Activated CD8-positive, alpha-beta memory T cell treated with anti-CD3 and anti-CD28 coated beads for 36 hours (primary cell): ENCODE data around the gene TOMM7. TPM values are rescaled to one million over a fixed set of nuclear protein-coding genes. Genes with fewer than 3 reads are reported as not detected.

Experiments
- CTCF ChIA-PET: fragments of 350-600 bp; sonication (Branson Sonifier 250); formaldehyde crosslinking; loops from one replicate; lab custom pipeline; 2021; ENCODE audit warnings: antibody characterized with exemption; lab: Charles Lee
- POLR2A ChIA-PET: fragments of 350-600 bp; sonication (Branson Sonifier 250); formaldehyde crosslinking; loops from one replicate; lab custom pipeline; 2021; ENCODE audit warnings: antibody characterized with exemption; lab: Charles Lee
- total RNA-seq, 2 experiments: library from RNA; stranded (reverse); gene quantifications; one replicate each; pipeline ENCODE4 v1.2.3, GENCODE V29; 2021

The TOMM7 gene
- total RNA-seq, 2 experiments from 2014 or later, result 240 to 259 TPM

- CTCF ChIA-PET, result no interaction called here
- POLR2A ChIA-PET, result no interaction called here
These were observed 10.6 kb upstream of the TOMM7 start for GRCh38 chr7:22833113-22833855.

GRCh38 chr7:22832401-22832800 lies 9.8 kb upstream of the TOMM7 start:
- ChIA-PET CTCF (no interaction called here), POLR2A (no interaction called here)

GRCh38 chr7:22831602-22832305 lies 9.1 kb upstream of the TOMM7 start:
- ChIA-PET POLR2A (no interaction called here), CTCF (interaction anchor here (0.6 to 0.7 kb wide), 3 partner anchors 13 to 274 kb away, joined by 3 to 4 read pairs (median 4); no protein-coding TSS in a partner anchor)

GRCh38 chr7:22827563-22827962 lies 4.9 kb upstream of the TOMM7 start:
- ChIA-PET CTCF (no interaction called here), POLR2A (interaction anchor here (0.7 kb wide), 1 partner anchor 30 kb away, joined by 3 read pairs; no protein-coding TSS in a partner anchor)

- POLR2A ChIA-PET, result no interaction called here
These were observed 3.9 kb upstream of the TOMM7 start for GRCh38 chr7:22826593-22826992.

GRCh38 chr7:22824760-22825159 lies 2.1 kb upstream of the TOMM7 start:
- POLR2A ChIA-PET, result no interaction called here
- CTCF ChIA-PET, result interaction anchor here (0.5 to 0.7 kb wide), 5 partner anchors 20 to 1082 kb away, joined by 3 read pairs; no protein-coding TSS in a partner anchor

More at GRCh38 chr7:22826593-22826992, 3.9 kb upstream of the TOMM7 start:
- CTCF ChIA-PET, result no interaction called here

- ChIA-PET POLR2A (no interaction called here), CTCF (interaction anchor here (1.0 to 1.2 kb wide), 3 partner anchors 62 to 283 kb away, joined by 3 to 7 read pairs (median 3); partner anchors contain the start of gene KLHL7)
These were observed 471 bp upstream of the TOMM7 start for GRCh38 chr7:22823142-22823497.

GRCh38 chr7:22821702-22822485 lies 755 bp downstream of the TOMM7 start:
- ChIA-PET CTCF (interaction anchor here (0.7 to 1.6 kb wide), 4 partner anchors 32 to 419 kb away, joined by 3 to 7 read pairs (median 4); no protein-coding TSS in a partner anchor), POLR2A (interaction anchor here (0.6 to 0.8 kb wide), 3 partner anchors 16 to 278 kb away, joined by 3 to 7 read pairs (median 4); no protein-coding TSS in a partner anchor)

- CTCF ChIA-PET, result interaction anchor here (0.6 kb wide), 1 partner anchor 12 kb away, joined by 3 read pairs; no protein-coding TSS in a partner anchor
These were observed 3.2 kb downstream of the TOMM7 start for GRCh38 chr7:22819476-22819875.

GRCh38 chr7:22814261-22815208 lies 8.1 kb downstream of the TOMM7 start:
- POLR2A ChIA-PET, result no interaction called here
- CTCF ChIA-PET, result interaction anchor here (0.7 kb wide), 1 partner anchor 164 kb away, joined by 3 read pairs; no protein-coding TSS in a partner anchor

More at GRCh38 chr7:22819476-22819875, 3.2 kb downstream of the TOMM7 start:
- POLR2A ChIA-PET, result no interaction called here

- CTCF ChIA-PET, result no interaction called here
- POLR2A ChIA-PET, result no interaction called here
These were observed 10.3 kb downstream of the TOMM7 start for GRCh38 chr7:22812353-22812752.

- ChIA-PET POLR2A (no interaction called here), CTCF (no interaction called here)
These were observed 10.8 kb downstream of the TOMM7 start for GRCh38 chr7:22811746-22812280.

GRCh38 chr7:22810843-22811242 lies 11.8 kb downstream of the TOMM7 start:
- ChIA-PET CTCF (no interaction called here), POLR2A (interaction anchor here (0.6 kb wide), 1 partner anchor 75 kb away, joined by 5 read pairs; no protein-coding TSS in a partner anchor)

- CTCF ChIA-PET, result no interaction called here
These were observed 12.6 kb downstream of the TOMM7 start for GRCh38 chr7:22809902-22810642.

GRCh38 chr7:22808140-22808539 lies 14.5 kb downstream of the TOMM7 start:
- CTCF ChIA-PET, result no interaction called here
- POLR2A ChIA-PET, result interaction anchor here (0.7 kb wide), 1 partner anchor 36 kb away, joined by 3 read pairs; no protein-coding TSS in a partner anchor

More at GRCh38 chr7:22809902-22810642, 12.6 kb downstream of the TOMM7 start:
- POLR2A ChIA-PET, result no interaction called here

GRCh38 chr7:22806752-22807151 lies 15.9 kb downstream of the TOMM7 start:
- ChIA-PET POLR2A (no interaction called here), CTCF (interaction anchor here (1.0 kb wide), 1 partner anchor 24 kb away, joined by 5 read pairs; no protein-coding TSS in a partner anchor)

- ChIA-PET CTCF (interaction anchor here (0.7 kb wide), 1 partner anchor 743 kb away, joined by 3 read pairs; no protein-coding TSS in a partner anchor), POLR2A (interaction anchor here (0.6 kb wide), 1 partner anchor 17 kb away, joined by 4 read pairs; the partner anchor contains the start of gene TOMM7)
These were observed 17.4 kb downstream of the TOMM7 start for GRCh38 chr7:22805227-22805626.
